Uterus (tissue), 2 donors: ENCODE data around the gene TACR1.

ENCODE experiments used
- CTCF ChIP-seq, 4 experiments: fragments of 200-600 bp in 2 of 4; fragments of 450-650 bp in 2 of 4; sonication (generic) in 2 of 4; IDR thresholded peaks; one replicate each; pipeline ENCODE4 v1.5.1; 2016 to 2019; ENCODE audit warnings: antibody characterized with exemption in 4 of 4, mild to moderate bottlenecking in 2 of 4, moderate library complexity in 1 of 4
- POLR2A ChIP-seq, 2 donors: fragments of 450-650 bp; IDR thresholded peaks; one replicate each; pipeline ENCODE4 v1.6.1; 2016; ENCODE audit warnings: antibody characterized with exemption in 2 of 2, mild to moderate bottlenecking in 1 of 2, moderate library complexity in 1 of 2

- TF ChIP-seq POLR2A (IDR thresholded peaks at IDR 0.05) (no peak), CTCF (IDR thresholded peaks at IDR 0.05) (no peak)
Observed at GRCh38 chr2:75077909-75078308, 121.4 kb downstream of the TACR1 start.
